AG09319 (cell line): Measurements from ENCODE around the gene FXN.

Experiments used
- DNase-seq: peaks from one replicate; pipeline ENCODE4 v3.0.0-alpha.2; 2010; ENCODE audit warnings: low read depth; ENCODE audit errors: extremely low read depth
- CTCF ChIP-seq: IDR thresholded peaks from 2 replicates; pipeline ENCODE4 v1.5.1; 2011; ENCODE audit warnings: low read depth, mild to moderate bottlenecking, inconsistent platforms, low read length, moderate library complexity

The FXN gene

GRCh38 chr9:69141851-69142250 is 106.3 kb downstream of the FXN start:
- no peak for DNase-seq
- no peak for TF ChIP-seq CTCF

GRCh38 chr9:69143291-69143690 is 107.7 kb downstream of the FXN start:
- DNase-seq: no peak
- TF ChIP-seq CTCF: no peak

GRCh38 chr9:69145144-69145715 is 109.7 kb downstream of the FXN start:
- no peak for TF ChIP-seq CTCF
- no peak for DNase-seq

GRCh38 chr9:69147041-69147834 is 111.7 kb downstream of the FXN start:
- DNase-seq: no peak
- TF ChIP-seq CTCF: no peak

GRCh38 chr9:69149321-69149807 is 113.8 kb downstream of the FXN start:
- TF ChIP-seq CTCF: peak; percentile 48
- peak; percentile 20 for DNase-seq
